Esophagus (tissue), 2 donors: ENCODE data around the gene CD248. TPM values are rescaled to one million over a fixed set of nuclear protein-coding genes. Genes with fewer than 3 reads are reported as not detected.
"Not testable (repeated sequence)": the region's sequence is repeated elsewhere in the genome, so short reads cannot be mapped to it uniquely, and the experiment has no call there.

ENCODE experiments used
- H3K27ac ChIP-seq, 2 donors: one replicate each; pipeline ENCODE4 v1.5.1; 2013; ENCODE audit warnings: low read depth in 2 of 2, mild to moderate bottlenecking in 2 of 2, inconsistent platforms in 1 of 2, low read length in 1 of 2, moderate library complexity in 1 of 2
- H3K27me3 ChIP-seq, 2 donors: one replicate each; pipeline ENCODE4 v1.6.1; 2013; ENCODE audit warnings: low read length in 2 of 2, control low read depth in 1 of 2, mild to moderate bottlenecking in 1 of 2; ENCODE audit not compliant: insufficient read depth in 2 of 2, control insufficient read depth in 1 of 2
- H3K36me3 ChIP-seq, 2 donors: one replicate each; pipeline ENCODE4 v1.6.1; 2013; ENCODE audit warnings: low read length in 1 of 2; ENCODE audit not compliant: control insufficient read depth in 2 of 2, insufficient read depth in 2 of 2
- H3K4me1 ChIP-seq, 2 donors: one replicate each; pipeline ENCODE4 v1.6.1; 2013; ENCODE audit warnings: low read length in 1 of 2; ENCODE audit not compliant: control insufficient read depth in 2 of 2, insufficient read depth in 2 of 2
- H3K4me3 ChIP-seq, 2 donors: one replicate each; pipeline ENCODE4 v1.5.1; 2013; ENCODE audit warnings: low read length in 2 of 2, mild to moderate bottlenecking in 2 of 2, low read depth in 1 of 2, moderate library complexity in 1 of 2
- H3K9me3 ChIP-seq, 2 donors: one replicate each; pipeline ENCODE4 v1.6.1; 2013; ENCODE audit warnings: mild to moderate bottlenecking in 2 of 2, low read depth in 1 of 2, low read length in 1 of 2, moderate library complexity in 1 of 2; ENCODE audit not compliant: control insufficient read depth in 2 of 2, insufficient read depth in 1 of 2
- WGBS, 2 donors: extraction: QIAGEN DNeasy Blood & Tissue Kit; methylation state at CpG; one replicate each; pipeline ENCODE4 v1.1.7; 2013; 5-methylcytosine and 5-hydroxymethylcytosine counted together
- polyA plus RNA-seq, 2 donors: library from polyadenylated mRNA; stranded (reverse); fragments of 200-250 nt; gene quantifications; one replicate each; pipeline ENCODE4 v1.2.3, GENCODE V29; 2013
- donor health status: healthy with polysubstance abuse.
- donor health status: Bipolar disorder and iron deficiency.

Gene CD248
- polyA plus RNA-seq, 2 donors: 1.4 to 3.3 TPM

DNA sequence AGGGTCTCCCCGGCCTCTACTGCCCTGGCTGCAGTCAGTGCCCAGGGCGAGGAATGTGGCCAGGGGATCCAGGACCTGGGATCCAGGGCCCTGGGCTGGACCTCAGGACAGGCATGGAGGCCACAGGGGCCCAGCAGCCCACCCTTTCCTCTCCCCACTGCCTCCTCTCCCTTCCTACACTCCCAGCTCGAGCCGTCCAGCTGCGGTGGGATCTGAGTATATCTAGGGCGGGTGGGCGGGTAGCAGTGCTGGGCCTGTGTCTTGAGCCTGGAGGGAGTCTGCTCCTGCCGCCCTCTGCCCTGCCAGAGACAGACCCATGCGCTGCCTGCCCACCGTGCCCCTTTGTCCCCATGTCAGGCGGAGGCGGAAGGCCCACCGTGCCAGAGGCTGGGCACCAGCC, 40.2 kb downstream of the CD248 start:
- not testable (repeated sequence) for H3K9me3 ChIP-seq, H3K27me3 ChIP-seq, H3K27ac ChIP-seq, H3K4me3 ChIP-seq, H3K4me1 ChIP-seq
- H3K36me3 ChIP-seq: peaks cover 22 to 45% of the 10 kb centered on the region in 2 donors
- WGBS, 2 donors: 83 to 85% methylated on average over 13 of the region's 13 CpGs

- Histone ChIP-seq H3K36me3 (peaks cover 22 to 45% of the 10 kb centered on the region in 2 donors), H3K27me3 (no peaks in the 10 kb centered on the region), H3K27ac (no peak overlapping the region), H3K4me3 (no peak overlapping the region), H3K4me1 (peaks cover 4 to 5% of the 10 kb centered on the region in 2 donors), H3K9me3 (no peaks in the 10 kb centered on the region)
- WGBS, 2 donors: 81 to 83% methylated on average over 14 of the region's 14 CpGs
Measured at GRCh38 chr11:66275984-66276612, 40.7 kb downstream of the CD248 start.

GRCh38 chr11:66275396-66275795, 41.4 kb downstream of the CD248 start:
- no peaks in the 10 kb centered on the region for H3K27me3 ChIP-seq
- peaks cover 4 to 5% of the 10 kb centered on the region in 2 donors for H3K4me1 ChIP-seq
- H3K4me3 ChIP-seq: no peak overlapping the region
- H3K9me3 ChIP-seq: no peaks in the 10 kb centered on the region
- H3K27ac ChIP-seq: no peak overlapping the region
- peaks cover 22 to 47% of the 10 kb centered on the region in 2 donors for H3K36me3 ChIP-seq
- WGBS, 2 donors: 89% methylated on average over 8 of the region's 8 CpGs

DNA sequence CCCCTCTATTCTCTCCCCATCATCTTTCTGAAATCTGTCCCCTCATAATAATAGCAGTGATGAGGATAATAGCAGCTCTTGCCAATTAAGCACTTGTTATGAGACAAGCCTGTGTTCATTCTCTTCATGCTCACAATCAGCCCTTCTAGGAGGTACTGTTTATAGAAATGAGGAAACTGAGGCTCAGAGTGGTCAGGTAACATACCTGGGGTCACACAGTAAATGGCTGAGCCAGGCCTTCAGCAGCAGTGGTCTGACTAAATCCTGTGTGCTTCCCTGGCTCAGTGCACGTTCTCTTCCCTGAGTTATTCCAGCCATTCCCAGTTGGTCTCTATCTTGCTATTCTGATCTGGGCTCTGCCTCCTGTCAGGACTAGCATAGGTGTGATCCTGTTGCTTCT, 42.6 kb downstream of the CD248 start:
- 27 to 71% methylated on average over 1 of the region's 1 CpG for WGBS, 2 donors
- Histone ChIP-seq H3K36me3 (peaks cover 22 to 49% of the 10 kb centered on the region in 2 donors), H3K27ac (no peak overlapping the region), H3K27me3 (no peaks in the 10 kb centered on the region), H3K4me1 (peaks cover 4 to 5% of the 10 kb centered on the region in 2 donors), H3K4me3 (no peak overlapping the region), H3K9me3 (no peaks in the 10 kb centered on the region)

DNA sequence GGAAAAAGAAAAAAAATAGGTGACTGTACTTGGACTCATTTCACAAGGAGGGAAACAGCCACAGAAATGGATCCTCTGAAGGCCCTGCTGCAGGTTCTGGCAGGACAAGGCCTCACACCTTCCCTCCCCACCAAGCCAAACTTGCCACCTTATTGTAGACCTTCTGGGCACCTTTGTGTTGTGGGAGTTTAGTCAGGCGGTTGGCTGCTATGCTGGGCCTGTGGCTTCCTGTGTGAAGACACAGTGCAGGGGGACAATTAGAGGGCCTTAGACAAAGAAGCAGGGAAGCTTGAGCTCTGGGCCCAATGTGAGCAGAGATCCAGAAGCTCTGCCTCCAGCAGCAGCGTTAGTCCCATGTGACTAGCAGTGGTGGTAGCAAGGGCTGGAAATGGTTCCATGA, 44.2 kb downstream of the CD248 start:
- Histone ChIP-seq H3K4me1 (peaks cover 2 to 3% of the 10 kb centered on the region in 2 donors), H3K9me3 (no peaks in the 10 kb centered on the region), H3K36me3 (peaks cover 22 to 49% of the 10 kb centered on the region in 2 donors), H3K27me3 (no peaks in the 10 kb centered on the region), H3K27ac (no peak overlapping the region), H3K4me3 (no peak overlapping the region)
- 62 to 81% methylated on average over 2 of the region's 2 CpGs for WGBS, 2 donors

DNA sequence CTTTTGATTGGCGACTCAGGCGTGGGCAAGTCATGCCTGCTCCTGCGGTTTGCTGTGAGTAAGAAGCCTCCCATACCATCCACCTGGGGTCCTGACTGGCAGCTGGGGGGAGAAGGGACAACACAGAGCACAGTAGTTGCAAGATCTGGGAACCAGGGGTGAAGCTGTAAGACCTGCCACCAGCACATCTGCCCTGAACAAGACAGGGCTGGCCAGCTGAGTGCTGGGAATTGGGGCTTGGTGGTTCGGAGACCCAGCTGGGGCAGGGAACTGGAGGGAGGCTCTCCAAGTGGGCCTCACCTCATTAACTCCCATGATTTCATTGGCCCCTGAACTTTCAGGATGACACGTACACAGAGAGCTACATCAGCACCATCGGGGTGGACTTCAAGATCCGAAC, 45.0 kb downstream of the CD248 start:
- Histone ChIP-seq H3K36me3 (peaks cover 22 to 49% of the 10 kb centered on the region in 2 donors), H3K27ac (no peak overlapping the region), H3K27me3 (no peaks in the 10 kb centered on the region), H3K4me1 (peaks cover 3 to 5% of the 10 kb centered on the region in 2 donors), H3K9me3 (no peaks in the 10 kb centered on the region), H3K4me3 (no peak overlapping the region)
- 89 to 95% methylated on average over 7 of the region's 7 CpGs for WGBS, 2 donors

DNA sequence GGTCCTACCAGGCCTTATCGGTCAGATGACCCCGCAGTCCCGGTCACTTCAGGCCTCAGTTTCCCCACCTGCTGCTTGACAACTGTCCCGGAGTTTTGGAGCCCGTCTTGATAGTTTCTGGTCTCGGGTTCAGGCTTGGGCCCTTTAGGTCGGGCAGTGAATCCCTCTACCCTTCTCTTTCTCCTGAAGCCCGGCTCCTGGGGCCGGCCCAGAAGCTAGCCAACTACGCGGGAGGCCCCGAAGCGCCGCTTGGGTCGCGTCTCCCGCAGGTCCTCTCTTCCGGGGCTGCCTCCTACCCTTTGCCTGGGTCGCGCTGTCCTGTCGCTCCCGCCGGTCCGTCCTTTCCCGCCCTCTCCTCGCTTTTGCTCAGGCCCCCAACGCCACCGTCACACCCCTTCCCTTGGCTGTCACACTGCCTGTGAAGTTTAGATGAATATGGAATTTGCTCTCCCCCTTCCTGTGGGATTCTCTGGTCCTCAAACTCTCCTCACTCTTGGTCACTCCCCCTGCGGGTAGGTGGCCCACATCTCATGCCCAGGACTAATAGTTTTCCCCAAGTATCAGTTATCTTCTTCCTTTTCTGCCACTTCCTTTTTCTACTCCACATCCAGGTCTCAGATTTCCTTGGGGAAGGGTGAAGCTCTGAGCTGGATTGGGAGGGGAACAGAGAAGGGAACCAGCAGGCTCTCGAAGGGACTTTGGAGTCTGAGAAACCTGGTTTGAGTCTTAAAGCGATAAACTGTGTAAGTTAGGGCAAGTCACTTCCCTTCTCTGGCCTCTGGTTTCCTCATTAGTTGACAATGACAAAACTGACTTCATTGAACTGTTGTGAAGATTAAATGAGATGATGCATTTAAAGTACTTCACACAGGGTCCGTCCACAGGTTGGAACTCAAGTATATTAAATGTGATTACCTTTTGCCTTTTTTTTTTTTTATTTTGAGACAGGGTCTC, 47.6 kb downstream of the CD248 start:
- H3K4me1 ChIP-seq: peaks cover 3 to 11% of the 10 kb centered on the region in 2 donors
- H3K4me3 ChIP-seq: peak overlapping the region; percentile 77 to 84
- H3K9me3 ChIP-seq: no peaks in the 10 kb centered on the region
- H3K27ac ChIP-seq: peak overlapping the region; percentile 95 to 98
- peaks cover 21 to 40% of the 10 kb centered on the region in 2 donors for H3K36me3 ChIP-seq
- H3K27me3 ChIP-seq: no peaks in the 10 kb centered on the region
- 2 to 3% methylated on average over 32 of the region's 32 CpGs for WGBS, 2 donors

- H3K27ac ChIP-seq: peak within 1 kb of the TSS; percentile 95 to 98
- 0 to 1% methylated on average over 63 to 64 of the region's 64 CpGs for WGBS, 2 donors
- H3K9me3 ChIP-seq: no peaks in the 10 kb centered on the region
- no peaks in the 10 kb centered on the region for H3K27me3 ChIP-seq
- H3K36me3 ChIP-seq: peaks cover 14 to 36% of the 10 kb centered on the region in 2 donors
- peaks cover 3 to 11% of the 10 kb centered on the region in 2 donors for H3K4me1 ChIP-seq
- peak within 1 kb of the TSS; percentile 77 to 84 for H3K4me3 ChIP-seq
Measured at GRCh38 chr11:66268244-66268951, 48.4 kb downstream of the CD248 start, which contains the start of gene RAB1B. TSS of gene RAB1B (plus strand) at chr11:66268639. CDS start at chr11:66268680, 41 bp downstream.
